Loucy (cell line): ENCODE results near the gene WDR43.

Experiments used
- H2AFZ ChIP-seq: fragments of 200-600 bp; sonication (generic); 2 replicates; pipeline ENCODE4 v1.6.0; 2016; ENCODE audit warnings: antibody characterized with exemption, mild to moderate bottlenecking, low read length, moderate library complexity
- H3F3A ChIP-seq: fragments of 200-600 bp; 2 replicates; pipeline ENCODE4 v1.6.0; 2016; ENCODE audit warnings: antibody characterized with exemption, low read depth, mild to moderate bottlenecking
- H3K27me3 ChIP-seq: fragments of 200-600 bp; sonication (generic); 2 replicates; pipeline ENCODE4 v1.6.1; 2014; ENCODE audit warnings: low read length, mild to moderate bottlenecking; ENCODE audit not compliant: insufficient read depth, poor library complexity, severe bottlenecking
- H3K36me3 ChIP-seq: fragments of 200-600 bp; sonication (generic); 2 replicates; pipeline ENCODE4 v1.6.1; 2016; ENCODE audit warnings: low read length; ENCODE audit not compliant: insufficient read depth
- H3K4me1 ChIP-seq: fragments of 200-600 bp; sonication (generic); 2 replicates; pipeline ENCODE4 v1.5.1; 2014; ENCODE audit warnings: low read length, mild to moderate bottlenecking; ENCODE audit not compliant: insufficient read depth, poor library complexity, severe bottlenecking
- H3K4me2 ChIP-seq: fragments of 200-600 bp; sonication (generic); 2 replicates; pipeline ENCODE4 v1.6.0; 2014; ENCODE audit warnings: antibody characterized with exemption, low read length, low read depth, mild to moderate bottlenecking; ENCODE audit not compliant: poor library complexity, severe bottlenecking
- H3K4me3 ChIP-seq: fragments of 200-600 bp; sonication (generic); 2 replicates; pipeline ENCODE4 v1.5.1; 2014; ENCODE audit warnings: low read length, mild to moderate bottlenecking, mixed read lengths; ENCODE audit not compliant: poor library complexity, severe bottlenecking
- H3K79me2 ChIP-seq: fragments of 200-600 bp; sonication (generic); 2 replicates; pipeline ENCODE4 v1.6.1; 2014; ENCODE audit warnings: low read length; ENCODE audit not compliant: insufficient read depth
- H3K9ac ChIP-seq: fragments of 200-600 bp; sonication (generic); 2 replicates; pipeline ENCODE4 v1.6.0; 2014; ENCODE audit warnings: mild to moderate bottlenecking, low read depth, low read length, moderate library complexity; ENCODE audit not compliant: poor library complexity, severe bottlenecking
- H3K9me2 ChIP-seq: fragments of 200-600 bp; sonication (generic); replicated peaks from 2 replicates; pipeline ENCODE4 v1.6.1; 2016; ENCODE audit warnings: low read depth, low read length, mixed read lengths
- H3K9me3 ChIP-seq: fragments of 200-600 bp; sonication (generic); 2 replicates; pipeline ENCODE4 v1.6.1; 2014; ENCODE audit warnings: mild to moderate bottlenecking, antibody characterized with exemption, low read length, low read depth; ENCODE audit not compliant: insufficient read depth
- H4K20me1 ChIP-seq: fragments of 200-600 bp; sonication (generic); 2 replicates; pipeline ENCODE4 v1.6.0; 2014; ENCODE audit warnings: antibody characterized with exemption, low read length, mild to moderate bottlenecking; ENCODE audit not compliant: insufficient read depth, poor library complexity, severe bottlenecking
- EZH2phosphoT487 ChIP-seq: fragments of 200-600 bp; IDR thresholded peaks from 2 replicates; pipeline ENCODE4 v1.6.1; 2018; ENCODE audit warnings: antibody characterized with exemption, mild to moderate bottlenecking, moderate library complexity, borderline replicate concordance
- TF ChIP-seq, protein P1 (sequence below): fragments of 200-600 bp; sonication (generic); conservative IDR thresholded peaks from 2 replicates; pipeline ENCODE4 v1.5.1; 2014; ENCODE audit warnings: mild to moderate bottlenecking, antibody characterized with exemption, low read length

The WDR43 gene

GRCh38 chr2:28909655-28910353 is 15.3 kb downstream of the WDR43 start:
- Histone ChIP-seq H3F3A (no peaks in the 10 kb centered on the region), H3K4me3 (no peak overlapping the region), H3K4me2 (no peak overlapping the region), H3K9ac (no peak overlapping the region), H3K9me2 (no peaks in the 10 kb centered on the region), H2AFZ (no peak overlapping the region), H3K79me2 (peaks cover 45% of the 10 kb centered on the region), H3K9me3 (no peaks in the 10 kb centered on the region), H3K27me3 (no peaks in the 10 kb centered on the region), H4K20me1 (peaks cover 29% of the 10 kb centered on the region), H3K4me1 (no peaks in the 10 kb centered on the region), H3K36me3 (peaks cover 87% of the 10 kb centered on the region)
- TF ChIP-seq, protein P1, sequence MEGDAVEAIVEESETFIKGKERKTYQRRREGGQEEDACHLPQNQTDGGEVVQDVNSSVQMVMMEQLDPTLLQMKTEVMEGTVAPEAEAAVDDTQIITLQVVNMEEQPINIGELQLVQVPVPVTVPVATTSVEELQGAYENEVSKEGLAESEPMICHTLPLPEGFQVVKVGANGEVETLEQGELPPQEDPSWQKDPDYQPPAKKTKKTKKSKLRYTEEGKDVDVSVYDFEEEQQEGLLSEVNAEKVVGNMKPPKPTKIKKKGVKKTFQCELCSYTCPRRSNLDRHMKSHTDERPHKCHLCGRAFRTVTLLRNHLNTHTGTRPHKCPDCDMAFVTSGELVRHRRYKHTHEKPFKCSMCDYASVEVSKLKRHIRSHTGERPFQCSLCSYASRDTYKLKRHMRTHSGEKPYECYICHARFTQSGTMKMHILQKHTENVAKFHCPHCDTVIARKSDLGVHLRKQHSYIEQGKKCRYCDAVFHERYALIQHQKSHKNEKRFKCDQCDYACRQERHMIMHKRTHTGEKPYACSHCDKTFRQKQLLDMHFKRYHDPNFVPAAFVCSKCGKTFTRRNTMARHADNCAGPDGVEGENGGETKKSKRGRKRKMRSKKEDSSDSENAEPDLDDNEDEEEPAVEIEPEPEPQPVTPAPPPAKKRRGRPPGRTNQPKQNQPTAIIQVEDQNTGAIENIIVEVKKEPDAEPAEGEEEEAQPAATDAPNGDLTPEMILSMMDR: no peak
- no peak for TF ChIP-seq EZH2phosphoT487

- Histone ChIP-seq H3F3A (no peaks in the 10 kb centered on the region), H3K79me2 (peaks cover 12% of the 10 kb centered on the region), H3K4me3 (no peak overlapping the region), H3K36me3 (peaks cover 74% of the 10 kb centered on the region), H3K4me1 (no peaks in the 10 kb centered on the region), H3K9me2 (no peaks in the 10 kb centered on the region), H2AFZ (no peak overlapping the region), H3K4me2 (no peak overlapping the region), H3K9me3 (no peaks in the 10 kb centered on the region), H3K27me3 (no peaks in the 10 kb centered on the region), H3K9ac (no peak overlapping the region), H4K20me1 (peaks cover 13% of the 10 kb centered on the region)
- TF ChIP-seq, protein P1: no peak
- TF ChIP-seq EZH2phosphoT487: no peak
These were observed 21.5 kb downstream of the WDR43 start for GRCh38 chr2:28915939-28916338.

GRCh38 chr2:28926847-28927246 is 32.4 kb downstream of the WDR43 start:
- Histone ChIP-seq H3K4me1 (no peaks in the 10 kb centered on the region), H3K9me3 (no peaks in the 10 kb centered on the region), H3K4me3 (no peak overlapping the region), H3K4me2 (no peak overlapping the region), H3K9ac (no peak overlapping the region), H2AFZ (no peak overlapping the region), H4K20me1 (peaks cover 4% of the 10 kb centered on the region), H3K36me3 (peaks cover 99% of the 10 kb centered on the region), H3F3A (no peaks in the 10 kb centered on the region), H3K79me2 (no peaks in the 10 kb centered on the region), H3K9me2 (no peaks in the 10 kb centered on the region), H3K27me3 (no peaks in the 10 kb centered on the region)
- TF ChIP-seq, protein P1: no peak
- TF ChIP-seq EZH2phosphoT487: no peak
